IMR-90 (cell line): ENCODE measurements around the gene SCYL2. TPM values are rescaled to one million over a fixed set of nuclear protein-coding genes. Genes with fewer than 3 reads are reported as not detected.

ENCODE experiments used
- ATAC-seq: fragments of 200-7000 bp; cut with Tn5 transposase; 2 replicates; pipeline ENCODE4 v1.9.1; 2020; ENCODE audit warnings: low read depth, mild to moderate bottlenecking, moderate library complexity
- BruUV-seq: library from RNA; stranded (reverse); fragments of 400-500 nt; replicated peaks from 2 replicates; lab custom pipeline; 2021; lab: Mats Ljungman, UMichigan
- CTCF ChIA-PET: fragments of 300-600 bp; formaldehyde crosslinking; extraction: SDS; loops from one replicate; lab custom pipeline; 2021; ENCODE audit warnings: antibody characterized with exemption; lab: Yijun Ruan, JAX
- POLR2A ChIA-PET: fragments of 300-600 bp; sonication (Branson Sonifier 250); formaldehyde crosslinking; loops from one replicate; lab custom pipeline; 2022; ENCODE audit warnings: antibody characterized with exemption; ENCODE audit not compliant: unreplicated experiment; lab: Charles Lee
- DNase-seq: peaks from one replicate; pipeline ENCODE4 v3.0.0; 2013
- H2AFZ ChIP-seq: replicated peaks from 2 replicates; pipeline ENCODE3; 2013; ENCODE audit warnings: low read length, mild to moderate bottlenecking; ENCODE audit not compliant: poor library complexity
- H2AK5ac ChIP-seq: 2 replicates; pipeline ENCODE4 v1.6.1; 2013; ENCODE audit warnings: low read depth, low read length, inconsistent platforms
- H2AK9ac ChIP-seq: replicated peaks from 2 replicates; pipeline ENCODE3; 2013; ENCODE audit warnings: mild to moderate bottlenecking, low read depth, low read length, moderate library complexity; ENCODE audit not compliant: poor library complexity
- H2BK120ac ChIP-seq: 2 replicates; pipeline ENCODE4 v1.6.1; 2013; ENCODE audit warnings: low read depth, low read length, inconsistent platforms
- H2BK15ac ChIP-seq: 3 replicates; pipeline ENCODE4 v1.6.1; 2013; ENCODE audit warnings: low read depth, low read length, inconsistent platforms
- H2BK20ac ChIP-seq: 2 replicates; pipeline ENCODE4 v1.6.1; 2013; ENCODE audit warnings: low read depth, mild to moderate bottlenecking, inconsistent platforms, low read length, moderate library complexity
- H2BK5ac ChIP-seq: 2 replicates; pipeline ENCODE4 v1.6.1; 2013; ENCODE audit warnings: mild to moderate bottlenecking, low read depth, low read length, inconsistent platforms; ENCODE audit not compliant: poor library complexity, severe bottlenecking
- H3K14ac ChIP-seq: replicated peaks from 2 replicates; pipeline ENCODE4 v1.6.1; 2013; ENCODE audit warnings: low read depth, low read length, inconsistent platforms
- H3K18ac ChIP-seq: 2 replicates; pipeline ENCODE4 v1.6.1; 2013; ENCODE audit warnings: low read depth, low read length, control low read depth
- H3K23ac ChIP-seq: 2 replicates; pipeline ENCODE4 v1.6.1; 2013; ENCODE audit warnings: low read depth, low read length, inconsistent platforms
- H3K27ac ChIP-seq: 2 replicates; pipeline ENCODE4 v1.5.1; 2013; ENCODE audit warnings: mild to moderate bottlenecking, control low read depth, low read length; ENCODE audit not compliant: insufficient read depth
- H3K27me3 ChIP-seq: 2 replicates; pipeline ENCODE4 v1.6.1; 2013; ENCODE audit warnings: low read length; ENCODE audit not compliant: control insufficient read depth, insufficient read depth
- H3K36me3 ChIP-seq: 2 replicates; pipeline ENCODE4 v1.6.1; 2013; ENCODE audit warnings: low read length, mixed read lengths; ENCODE audit not compliant: control insufficient read depth, insufficient read depth
- H3K4ac ChIP-seq: 2 replicates; pipeline ENCODE4 v1.6.1; 2013; ENCODE audit warnings: low read depth, low read length, inconsistent platforms
- H3K4me1 ChIP-seq: 2 replicates; pipeline ENCODE4 v1.6.1; 2013; ENCODE audit warnings: low read length, mixed read lengths; ENCODE audit not compliant: control insufficient read depth, insufficient read depth
- H3K4me2 ChIP-seq: 2 replicates; pipeline ENCODE4 v1.6.1; 2013; ENCODE audit warnings: low read depth, mild to moderate bottlenecking, control low read depth, low read length, moderate library complexity
- H3K4me3 ChIP-seq: 2 replicates; pipeline ENCODE4 v1.5.1; 2013; ENCODE audit warnings: low read depth, mild to moderate bottlenecking, control low read depth, low read length, moderate library complexity; ENCODE audit not compliant: insufficient read depth
- H3K56ac ChIP-seq: 2 replicates; pipeline ENCODE4 v1.6.1; 2013; ENCODE audit warnings: low read length, inconsistent platforms; ENCODE audit not compliant: insufficient read depth; ENCODE audit errors: extremely low read depth
- H3K79me1 ChIP-seq, 2 experiments: 2 replicates each; pipeline ENCODE4 v1.6.1; 2013; ENCODE audit warnings: low read length in 2 of 2, inconsistent platforms in 1 of 2, low read depth in 1 of 2
- H3K9ac ChIP-seq: 2 replicates; pipeline ENCODE4 v1.6.1; 2013; ENCODE audit warnings: low read depth, low read length, control low read depth
- H3K9me1 ChIP-seq: 2 replicates; pipeline ENCODE4 v1.6.1; 2013; ENCODE audit warnings: low read length, inconsistent platforms; ENCODE audit not compliant: insufficient read depth
- H3K9me3 ChIP-seq: 2 replicates; pipeline ENCODE4 v1.6.1; 2013; ENCODE audit warnings: low read length; ENCODE audit not compliant: control insufficient read depth, insufficient read depth
- H4K20me1 ChIP-seq: 2 replicates; pipeline ENCODE4 v1.6.1; 2013; ENCODE audit warnings: low read length, inconsistent platforms; ENCODE audit not compliant: insufficient read depth
- H4K5ac ChIP-seq: 2 replicates; pipeline ENCODE4 v1.6.1; 2013; ENCODE audit warnings: mild to moderate bottlenecking, low read depth, low read length, control low read depth
- H4K8ac ChIP-seq, 2 experiments: 2 replicates each; pipeline ENCODE4 v1.6.1; 2013; ENCODE audit warnings: low read depth in 2 of 2, low read length in 2 of 2, control low read depth in 1 of 2, inconsistent platforms in 1 of 2
- H4K91ac ChIP-seq: 2 replicates; pipeline ENCODE4 v1.6.1; 2013; ENCODE audit warnings: low read depth, low read length, inconsistent platforms; ENCODE audit not compliant: insufficient read depth
- CHD1 ChIP-seq: IDR thresholded peaks from 2 replicates; pipeline ENCODE4 v1.6.1; 2012; ENCODE audit warnings: low read depth, low read length, improper control_type of control experiment
- FOS ChIP-seq: fragments of 150-350 bp; IDR thresholded peaks from 2 replicates; pipeline ENCODE4 v1.6.1; 2016; ENCODE audit warnings: low read depth, low read length
- MXI1 ChIP-seq: IDR thresholded peaks from 2 replicates; pipeline ENCODE4 v1.6.1; 2012; ENCODE audit warnings: low read depth, mild to moderate bottlenecking, low read length, moderate library complexity, borderline replicate concordance
- POLR2A ChIP-seq: IDR thresholded peaks from 2 replicates; pipeline ENCODE4 v1.6.1; 2012; ENCODE audit warnings: mild to moderate bottlenecking, low read depth, low read length
- WGBS, 2 experiments: methylation state at CpG; one replicate each; pipeline versions ENCODE4 v1.1.5 to v1.1.7; 2013; ENCODE audit warnings: missing lambda C conversion rate in 2 of 2; ENCODE audit not compliant: insufficient read length in 1 of 2; ENCODE audit errors: extremely low coverage in 2 of 2; 5-methylcytosine and 5-hydroxymethylcytosine counted together
- dilution Hi-C: fragments of 300-500 bp; cut with HindIII; formaldehyde crosslinking; loops from one replicate; pipeline ENCODE4 v1.14.3; 2018; ENCODE audit warnings: low sequenced_read_pairs; ENCODE audit not compliant: unreplicated experiment
- in situ Hi-C: fragments of 300-500 bp; cut with MboI; formaldehyde crosslinking; loops from 3 replicates; pipeline ENCODE4 v1.14.3; 2019; ENCODE audit warnings: low sequenced_read_pairs, inconsistent platforms, mixed read lengths
- intact Hi-C: fragments of 100-400 bp; cut with micrococcal nuclease; formaldehyde crosslinking; loops from 2 replicates; pipeline ENCODE4 v1.10.0; 2022
- polyA plus RNA-seq, 3 experiments: library from polyadenylated mRNA; depleted of rRNA; stranded (reverse); fragments of >200 nt; gene quantifications; 2 replicates each; pipeline ENCODE4 v1.2.3, GENCODE V29; 2012; ENCODE audit warnings: low replicate concordance in 1 of 3
- total RNA-seq: library from RNA; depleted of rRNA; stranded (reverse); fragments of >200 nt; gene quantifications from 2 replicates; pipeline ENCODE4 v1.2.3, GENCODE V29; 2012

Gene SCYL2
- total and polyA plus RNA-seq, 2 of the 4 experiments (the other 2 are of a cell fraction): 15.3 to 52.0 TPM

DNA sequence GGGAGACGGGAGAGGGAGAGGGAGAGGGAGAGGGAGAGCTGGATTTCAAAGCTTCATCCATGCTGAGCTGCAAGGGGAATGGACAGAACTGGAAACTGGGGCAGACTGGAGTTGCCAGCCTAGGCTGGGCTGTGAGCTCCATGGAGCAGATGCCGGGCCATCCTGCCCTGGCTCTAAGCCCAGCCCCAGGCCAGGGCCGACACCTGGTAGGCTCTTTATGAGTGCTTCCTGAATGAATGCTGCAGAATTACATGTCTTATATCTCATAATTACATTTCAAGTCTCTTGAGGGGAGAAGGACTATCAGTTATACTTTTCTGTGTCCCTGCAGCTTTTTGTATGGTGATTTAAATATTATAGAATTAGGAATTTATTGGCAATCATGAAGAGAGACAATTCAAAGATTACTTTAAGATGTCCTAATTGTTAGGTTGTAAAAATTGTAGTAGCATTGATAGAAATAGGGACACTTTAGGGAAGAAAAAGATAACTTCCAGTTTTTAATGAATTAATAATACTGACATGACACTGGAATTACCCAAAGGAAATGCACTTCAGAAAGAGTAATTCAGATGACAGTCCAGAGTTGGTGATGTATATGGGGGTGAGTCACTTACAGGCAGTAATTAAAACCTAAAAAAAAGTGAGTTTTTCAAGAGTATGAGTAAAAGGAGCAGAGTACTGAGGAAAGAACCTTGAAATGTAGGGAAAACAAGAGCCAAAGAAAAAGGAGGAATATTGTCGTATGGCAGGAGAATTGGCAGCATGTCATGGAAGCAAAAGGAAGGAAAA lies 29.0 kb downstream of the SCYL2 start:
- 100% methylated on average over 1 of the region's 4 CpGs; no CpG with 5 or more reads in 1 of the 2 experiments for WGBS, 2 experiments
- ChIA-PET CTCF (no interaction called here), POLR2A (no interaction called here)
- no peak overlapping the region for H2BK5ac ChIP-seq
- no TSS peak for BruUV-seq
- 0 out of 2 replicates have a peak, but pooled peaks have one; percentile 48 for ATAC-seq
- no peak overlapping the region for H3K4ac ChIP-seq
- no peak overlapping the region for H3K4me2 ChIP-seq
- H3K9me3 ChIP-seq: no peaks in the 10 kb centered on the region
- no peak overlapping the region for H3K18ac ChIP-seq
- H2AK9ac ChIP-seq: no peak overlapping the region
- no peak overlapping the region for H3K56ac ChIP-seq
- no peak overlapping the region for H4K5ac ChIP-seq
- intact Hi-C loops (no loop called here), dilution Hi-C loops (no loop called here), in situ Hi-C loops (no loop called here)
- no peak overlapping the region for H2AK5ac ChIP-seq
- H3K4me1 ChIP-seq: no peaks in the 10 kb centered on the region
- TF ChIP-seq CHD1 (no peak), FOS (peak; percentile 49; the same call in 1 of the 2 replicates), POLR2A (no peak), MXI1 (no peak)
- H2AFZ ChIP-seq: no peak overlapping the region
- no peak overlapping the region for H2BK20ac ChIP-seq
- no peak overlapping the region for H2BK15ac ChIP-seq
- no peak overlapping the region for H3K23ac ChIP-seq
- DNase-seq: peak; percentile 56
- no peak overlapping the region for H3K9ac ChIP-seq
- H3K27ac ChIP-seq: no peak overlapping the region
- peaks cover 4% of the 10 kb centered on the region; the same call in 1 of the 2 replicates for H3K9me1 ChIP-seq
- H3K79me1 ChIP-seq: peaks cover 2 to 5% of the 10 kb centered on the region in 2 experiments; a peak in 2 of 4 replicates
- no peaks in the 10 kb centered on the region for H3K27me3 ChIP-seq
- H3K36me3 ChIP-seq: peaks cover 14% of the 10 kb centered on the region
- no peak overlapping the region for H3K14ac ChIP-seq
- H2BK120ac ChIP-seq: no peak overlapping the region
- no peak overlapping the region for H4K8ac ChIP-seq
- no peak overlapping the region for H4K91ac ChIP-seq
- H3K4me3 ChIP-seq: no peak overlapping the region
- H4K20me1 ChIP-seq: no peaks in the 10 kb centered on the region
